H9 (cell line): ENCODE results near the gene RUNX1. TPM values are rescaled to one million over a fixed set of nuclear protein-coding genes. Genes with fewer than 3 reads are reported as not detected.

Experiments used
- DNase-seq: peaks from one replicate; pipeline ENCODE4 v3.0.0-alpha.2; 2017
- H2AFZ ChIP-seq: one replicate; pipeline ENCODE4 v1.6.1; 2013; ENCODE audit warnings: mild to moderate bottlenecking, low read length, control low read depth, moderate library complexity
- H2AK5ac ChIP-seq: 2 replicates; pipeline ENCODE4 v1.6.1; 2013; ENCODE audit warnings: low read length, control low read depth, mixed read lengths; ENCODE audit not compliant: insufficient read length
- H2BK120ac ChIP-seq: one replicate; pipeline ENCODE4 v1.6.1; 2013; ENCODE audit warnings: low read depth, mild to moderate bottlenecking, low read length, control low read depth, inconsistent platforms; ENCODE audit not compliant: poor library complexity, severe bottlenecking
- H2BK12ac ChIP-seq: 2 replicates; pipeline ENCODE4 v1.6.1; 2013; ENCODE audit warnings: low read length, control low read depth, mixed read lengths, low read depth; ENCODE audit not compliant: insufficient read length
- H2BK15ac ChIP-seq: 2 replicates; pipeline ENCODE4 v1.6.1; 2013; ENCODE audit warnings: low read depth, low read length, control low read depth
- H2BK20ac ChIP-seq: one replicate; pipeline ENCODE4 v1.6.1; 2013; ENCODE audit warnings: low read depth, mild to moderate bottlenecking, low read length, control low read depth, inconsistent platforms; ENCODE audit not compliant: poor library complexity, severe bottlenecking
- H2BK5ac ChIP-seq: 2 replicates; pipeline ENCODE4 v1.6.1; 2013; ENCODE audit warnings: low read length, control low read depth, mixed read lengths; ENCODE audit not compliant: insufficient read length
- H3K14ac ChIP-seq: 2 replicates; pipeline ENCODE4 v1.6.1; 2013; ENCODE audit warnings: low read length, control low read depth; ENCODE audit not compliant: insufficient read depth
- H3K18ac ChIP-seq: 2 replicates; pipeline ENCODE4 v1.6.1; 2013; ENCODE audit warnings: low read depth, mild to moderate bottlenecking, mixed read lengths, low read length, control low read depth; ENCODE audit not compliant: insufficient read length
- H3K23ac ChIP-seq: 2 replicates; pipeline ENCODE4 v1.6.1; 2013; ENCODE audit warnings: low read length, control low read depth, mixed read lengths, low read depth; ENCODE audit not compliant: insufficient read length
- H3K23me2 ChIP-seq: 2 replicates; pipeline ENCODE4 v1.6.1; 2013; ENCODE audit warnings: low read depth, mild to moderate bottlenecking, mixed read lengths, low read length, control low read depth; ENCODE audit not compliant: insufficient read length, poor library complexity, severe bottlenecking
- H3K27ac ChIP-seq: 2 replicates; pipeline ENCODE4 v1.5.1; 2013; ENCODE audit warnings: low read length, control low read depth, mixed read lengths, low read depth; ENCODE audit not compliant: insufficient read length
- H3K27me3 ChIP-seq: 2 replicates; pipeline ENCODE4 v1.6.1; 2013; ENCODE audit warnings: low read length, control low read depth, inconsistent platforms; ENCODE audit not compliant: insufficient read depth
- H3K4ac ChIP-seq: 2 replicates; pipeline ENCODE4 v1.6.1; 2013; ENCODE audit warnings: low read depth, mild to moderate bottlenecking, control low read depth, inconsistent platforms, low read length, moderate library complexity
- H3K4me1 ChIP-seq: 2 replicates; pipeline ENCODE4 v1.6.1; 2013; ENCODE audit warnings: low read length, control low read depth, inconsistent platforms; ENCODE audit not compliant: insufficient read depth
- H3K4me2 ChIP-seq: 2 replicates; pipeline ENCODE4 v1.6.1; 2013; ENCODE audit warnings: low read length, control low read depth, mixed read lengths; ENCODE audit not compliant: insufficient read length, insufficient read depth
- H3K56ac ChIP-seq: 2 replicates; pipeline ENCODE4 v1.6.1; 2013; ENCODE audit warnings: low read depth, mild to moderate bottlenecking, mixed read lengths, low read length, control low read depth; ENCODE audit not compliant: insufficient read length
- H3K79me1 ChIP-seq: 2 replicates; pipeline ENCODE4 v1.6.1; 2013; ENCODE audit warnings: low read depth, mild to moderate bottlenecking, moderate library complexity, low read length, control low read depth, inconsistent platforms; ENCODE audit not compliant: insufficient read depth, poor library complexity, severe bottlenecking
- H3K79me2 ChIP-seq: 2 replicates; pipeline ENCODE4 v1.6.1; 2013; ENCODE audit warnings: low read length, control low read depth, inconsistent platforms; ENCODE audit not compliant: insufficient read depth
- H3K9ac ChIP-seq: 2 replicates; pipeline ENCODE4 v1.6.1; 2013; ENCODE audit warnings: low read length, control low read depth, mixed read lengths; ENCODE audit not compliant: insufficient read length; ENCODE audit errors: extremely low read depth
- H3K9me3 ChIP-seq: one replicate; pipeline ENCODE4 v1.6.1; 2013; ENCODE audit warnings: low read depth, low read length, inconsistent platforms; ENCODE audit not compliant: control insufficient read depth
- H3T11ph ChIP-seq: one replicate; pipeline ENCODE4 v1.6.1; 2013; ENCODE audit warnings: mild to moderate bottlenecking, low read length, control low read depth, inconsistent platforms
- H4K20me1 ChIP-seq: one replicate; pipeline ENCODE4 v1.6.1; 2013; ENCODE audit not compliant: control insufficient read depth, insufficient read length, insufficient read depth
- H4K5ac ChIP-seq: 2 replicates; pipeline ENCODE4 v1.6.1; 2013; ENCODE audit warnings: low read depth, mild to moderate bottlenecking, mixed read lengths, low read length, control low read depth; ENCODE audit not compliant: insufficient read length
- H4K8ac ChIP-seq: replicated peaks from 2 replicates; pipeline ENCODE4 v1.6.1; 2013; ENCODE audit warnings: low read length, control low read depth, mixed read lengths, low read depth; ENCODE audit not compliant: insufficient read length
- H4K91ac ChIP-seq: 2 replicates; pipeline ENCODE4 v1.6.1; 2013; ENCODE audit warnings: low read depth, mild to moderate bottlenecking, moderate library complexity, mixed read lengths, low read length, control low read depth; ENCODE audit not compliant: insufficient read length
- H3K27ac Mint-ChIP-seq, 3 experiments: 2 replicates in 2 of 3; 3 replicates in 1 of 3; pipeline ENCODE4 v1.8.0; 2020 to 2021; ENCODE audit warnings: mixed read lengths in 3 of 3, mild to moderate bottlenecking in 1 of 3, moderate library complexity in 1 of 3
- H3K27me3 Mint-ChIP-seq: 2 replicates; pipeline ENCODE4 v1.8.0; 2021; ENCODE audit warnings: low read depth, mild to moderate bottlenecking, moderate library complexity, mixed read lengths
- H3K36me3 Mint-ChIP-seq, 3 experiments: 2 replicates in 2 of 3; 3 replicates in 1 of 3; pipeline ENCODE4 v1.8.0; 2020 to 2021; ENCODE audit warnings: low read depth in 3 of 3, mixed read lengths in 3 of 3; ENCODE audit not compliant: insufficient read depth in 1 of 3
- H3K4me1 Mint-ChIP-seq, 2 experiments: 2 replicates each; pipeline ENCODE4 v1.8.0; 2020; ENCODE audit warnings: mixed read lengths in 2 of 2
- H3K4me3 Mint-ChIP-seq, 2 experiments: 2 replicates in 1 of 2; 3 replicates in 1 of 2; pipeline ENCODE4 v1.8.0; 2020 to 2021; ENCODE audit warnings: mild to moderate bottlenecking in 2 of 2, mixed read lengths in 2 of 2, moderate library complexity in 1 of 2
- H3K9me3 Mint-ChIP-seq, 2 experiments: 2 replicates in 1 of 2; 3 replicates in 1 of 2; pipeline ENCODE4 v1.8.0; 2020; ENCODE audit warnings: mild to moderate bottlenecking in 2 of 2, mixed read lengths in 2 of 2, moderate library complexity in 1 of 2
- CTCF ChIP-seq: fragments of 200-600 bp; sonication (generic); conservative IDR thresholded peaks from 3 replicates; pipeline ENCODE4 v1.8.0; 2021; ENCODE audit warnings: antibody characterized with exemption, mild to moderate bottlenecking
- WGBS: extraction: QIAGEN DNeasy Blood & Tissue Kit; methylation state at CpG from one replicate; pipeline ENCODE4 v1.1.7; 2013; ENCODE audit warnings: missing lambda C conversion rate, low lambda C conversion rate, mixed read lengths; ENCODE audit not compliant: insufficient read length; ENCODE audit errors: extremely low coverage; 5-methylcytosine and 5-hydroxymethylcytosine counted together
- total RNA-seq: library from RNA; stranded (reverse); gene quantifications from 2 replicates; pipeline ENCODE4 v1.2.1, GENCODE V29; 2021

RUNX1 gene
- total RNA-seq, 1 experiment from 2014 or later = 0.72 TPM

DNA sequence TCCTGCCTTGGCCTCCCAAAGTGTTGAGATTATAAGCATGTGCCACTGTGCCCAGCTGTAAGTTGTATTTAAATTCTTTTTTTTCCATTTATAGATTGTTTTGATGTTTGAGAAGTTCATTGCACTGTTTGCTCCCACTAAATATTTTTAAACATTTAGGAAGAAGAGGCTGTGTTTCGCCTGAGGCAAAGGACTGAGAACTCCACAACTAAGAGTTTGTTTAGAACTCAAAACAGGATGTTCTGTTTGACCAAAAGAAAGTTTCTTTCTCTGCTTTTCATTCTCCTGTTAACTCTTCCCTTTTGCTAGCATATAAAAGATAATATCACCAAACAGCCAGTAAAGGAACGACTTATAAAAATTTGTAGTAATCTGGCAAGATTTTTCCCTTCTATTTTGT is 87.0 kb downstream of the RUNX1 start:
- Mint-ChIP-seq H3K9me3 (no peaks in the 10 kb centered on the region; a peak in 2 of 5 replicates), H3K4me1 (peaks cover 14 to 16% of the 10 kb centered on the region in 2 experiments), H3K4me3 (no peak overlapping the region), H3K27ac (no peak overlapping the region), H3K36me3 (no peaks in the 10 kb centered on the region), H3K27me3 (peaks cover 13% of the 10 kb centered on the region)
- Histone ChIP-seq H3K27me3 (no peaks in the 10 kb centered on the region), H2AK5ac (no peak overlapping the region), H3K4me1 (no peaks in the 10 kb centered on the region), H3K9me3 (no peaks in the 10 kb centered on the region), H3K18ac (no peak overlapping the region), H3K27ac (no peak overlapping the region), H3K9ac (no peak overlapping the region), H2BK5ac (no peak overlapping the region), H2BK120ac (no peak overlapping the region), H4K5ac (no peak overlapping the region), H4K91ac (no peak overlapping the region), H3K79me1 (no peaks in the 10 kb centered on the region), H3K4me2 (no peak overlapping the region), H2AFZ (no peak overlapping the region), H3K14ac (no peak overlapping the region), H2BK20ac (no peak overlapping the region), H3K23ac (no peak overlapping the region), H3K56ac (no peak overlapping the region), H3K4ac (no peak overlapping the region), H4K20me1 (no peaks in the 10 kb centered on the region), H3T11ph (no peak overlapping the region), H3K23me2 (no peaks in the 10 kb centered on the region), H4K8ac (no peak overlapping the region), H3K79me2 (no peaks in the 10 kb centered on the region), H2BK15ac (no peak overlapping the region), H2BK12ac (no peak overlapping the region)
- DNase-seq = no peak
- no CpG with 5 or more reads among the region's 2 CpGs for WGBS
- TF ChIP-seq CTCF = no peak
